ENCODE measurements around the gene EXOC4. TPM values are rescaled to one million over a fixed set of nuclear protein-coding genes. Genes with fewer than 3 reads are reported as not detected.

The EXOC4 gene
- total and polyA plus RNA-seq, 12 donors = 7.5 to 41.7 (median 34.6) TPM

DNA sequence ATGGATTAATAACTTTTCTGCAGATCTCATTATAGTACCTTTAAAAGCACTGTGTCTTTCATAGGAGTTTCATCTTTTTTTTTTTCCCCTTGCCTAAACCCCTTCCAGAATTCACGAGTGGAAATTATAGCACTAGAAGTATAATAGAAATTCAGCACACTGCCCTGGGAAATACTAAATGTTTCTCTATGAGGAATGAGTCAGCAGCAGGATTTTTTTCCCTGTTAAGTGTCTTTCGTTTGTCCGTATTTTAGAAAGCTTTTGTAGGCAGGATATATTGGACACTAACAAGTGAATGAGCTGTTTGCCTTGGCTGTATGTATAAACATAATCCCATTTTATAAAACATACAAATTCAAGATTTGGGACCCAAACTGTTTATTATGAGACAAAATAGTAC lies 105.8 kb downstream of the EXOC4 start:
- Histone ChIP-seq H3K9me3 (peaks cover 0 to 9% (median under 1%) of the 10 kb centered on the region in 11 donors), H3K4me3 (no peak overlapping the region), H3K36me3 (peaks cover 0 to 16% (median 0%) of the 10 kb centered on the region in 9 donors), H3K4me1 (peaks cover 0 to 10% (median 0%) of the 10 kb centered on the region in 9 donors), H3K27ac (no peak overlapping the region), H3K27me3 (no peaks in the 10 kb centered on the region)
- 64 to 80% methylated on average over 3 of the region's 3 CpGs for WGBS, 2 donors
- ATAC-seq = no peak
- intact Hi-C loops (cut with DNase I) = no loop called here
- TF ChIP-seq, protein P1, sequence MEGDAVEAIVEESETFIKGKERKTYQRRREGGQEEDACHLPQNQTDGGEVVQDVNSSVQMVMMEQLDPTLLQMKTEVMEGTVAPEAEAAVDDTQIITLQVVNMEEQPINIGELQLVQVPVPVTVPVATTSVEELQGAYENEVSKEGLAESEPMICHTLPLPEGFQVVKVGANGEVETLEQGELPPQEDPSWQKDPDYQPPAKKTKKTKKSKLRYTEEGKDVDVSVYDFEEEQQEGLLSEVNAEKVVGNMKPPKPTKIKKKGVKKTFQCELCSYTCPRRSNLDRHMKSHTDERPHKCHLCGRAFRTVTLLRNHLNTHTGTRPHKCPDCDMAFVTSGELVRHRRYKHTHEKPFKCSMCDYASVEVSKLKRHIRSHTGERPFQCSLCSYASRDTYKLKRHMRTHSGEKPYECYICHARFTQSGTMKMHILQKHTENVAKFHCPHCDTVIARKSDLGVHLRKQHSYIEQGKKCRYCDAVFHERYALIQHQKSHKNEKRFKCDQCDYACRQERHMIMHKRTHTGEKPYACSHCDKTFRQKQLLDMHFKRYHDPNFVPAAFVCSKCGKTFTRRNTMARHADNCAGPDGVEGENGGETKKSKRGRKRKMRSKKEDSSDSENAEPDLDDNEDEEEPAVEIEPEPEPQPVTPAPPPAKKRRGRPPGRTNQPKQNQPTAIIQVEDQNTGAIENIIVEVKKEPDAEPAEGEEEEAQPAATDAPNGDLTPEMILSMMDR (IDR thresholded peaks at IDR 0.05) = no peak
- no peak for DNase-seq

DNA sequence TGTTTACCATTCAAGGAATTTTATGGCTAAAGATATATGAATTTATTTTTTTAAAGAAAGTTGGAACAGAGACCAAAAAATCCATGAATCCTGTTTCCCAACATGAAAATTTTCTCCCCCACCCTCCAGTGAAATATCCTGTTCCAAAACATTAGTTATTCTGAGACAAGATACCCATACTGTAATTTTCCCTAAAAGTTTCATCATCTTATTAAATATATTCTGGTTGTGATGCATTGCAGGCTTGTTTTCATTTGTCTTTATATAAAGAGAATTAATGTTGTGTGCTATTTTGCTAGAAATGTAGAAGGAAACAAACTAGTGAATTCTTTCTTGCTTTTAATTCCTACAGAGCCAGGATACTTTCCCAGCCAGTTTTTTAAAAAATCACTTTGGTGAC lies 106.6 kb downstream of the EXOC4 start:
- intact Hi-C loops (cut with DNase I) = no loop called here
- no peak for ATAC-seq

DNA sequence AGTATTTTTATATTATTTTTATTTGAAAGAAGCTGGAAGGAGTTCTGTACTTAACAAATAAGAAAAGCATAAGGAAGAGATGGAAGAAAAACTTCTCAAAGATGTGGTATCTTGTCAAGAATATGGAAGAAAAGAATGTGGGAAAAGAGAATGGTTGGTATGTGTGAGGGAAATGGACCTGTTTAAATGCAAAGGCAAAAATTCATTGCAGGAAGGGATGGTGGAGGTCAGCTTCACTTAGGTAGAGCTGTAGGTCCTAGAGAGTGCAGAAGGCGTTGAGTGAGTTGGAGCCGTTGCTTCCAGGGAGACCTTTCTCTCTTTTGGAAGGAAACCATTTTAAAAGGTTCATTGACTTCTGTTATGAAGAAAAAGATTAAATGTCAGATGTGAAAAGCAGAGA lies 107.3 kb downstream of the EXOC4 start:
- TF ChIP-seq, protein P1 (IDR thresholded peaks at IDR 0.05) = no peak
- Histone ChIP-seq H3K36me3 (peaks cover 0 to 16% (median 0%) of the 10 kb centered on the region in 9 donors), H3K27ac (no peak overlapping the region), H3K9me3 (peaks cover 0 to 5% (median 0%) of the 10 kb centered on the region in 11 donors), H3K4me3 (no peak overlapping the region), H3K27me3 (no peaks in the 10 kb centered on the region), H3K4me1 (peaks cover 6 to 18% (median 8%) of the 10 kb centered on the region in 9 donors)
- intact Hi-C loops (cut with DNase I) = no loop called here
- ATAC-seq = no peak
- 97 to 99% methylated on average over 2 of the region's 2 CpGs for WGBS, 2 donors
- DNase-seq = no peak

More for the DNA sequence above, 106.6 kb downstream of the EXOC4 start:
- no peak overlapping the region for H3K27ac ChIP-seq
- DNase-seq = no peak
- TF ChIP-seq, protein P1 (IDR thresholded peaks at IDR 0.05) = no peak
- H3K9me3 ChIP-seq = peaks cover 0 to 5% (median 0%) of the 10 kb centered on the region in 11 donors
- H3K27me3 ChIP-seq = no peaks in the 10 kb centered on the region
- H3K36me3 ChIP-seq = peaks cover 0 to 16% (median 0%) of the 10 kb centered on the region in 9 donors
- H3K4me3 ChIP-seq = no peak overlapping the region
- peaks cover 0 to 10% (median under 1%) of the 10 kb centered on the region in 9 donors for H3K4me1 ChIP-seq

DNA sequence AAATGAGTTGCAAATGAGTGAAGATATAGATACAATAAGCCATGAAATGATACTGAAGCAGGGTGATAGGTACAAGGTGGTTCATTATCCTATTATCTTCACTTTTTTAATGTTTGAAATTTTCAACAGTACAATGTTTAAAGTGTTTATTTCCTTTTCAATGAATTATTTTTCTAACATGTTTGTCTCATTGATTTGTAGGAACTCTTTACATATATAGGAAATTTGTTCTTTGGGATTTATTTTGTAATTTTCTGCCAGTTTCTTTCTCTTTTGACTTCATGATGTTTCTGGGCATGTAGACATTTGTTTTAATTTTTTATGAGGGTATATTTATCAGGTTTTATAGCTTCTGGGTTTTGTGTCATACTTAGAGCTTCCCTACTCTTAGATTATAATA lies 108.9 kb downstream of the EXOC4 start:
- Histone ChIP-seq H3K27ac (no peak overlapping the region), H3K9me3 (peaks cover 0 to 5% (median 0%) of the 10 kb centered on the region in 11 donors), H3K4me1 (peaks cover 14 to 32% (median 22%) of the 10 kb centered on the region in 9 donors), H3K27me3 (no peaks in the 10 kb centered on the region), H3K4me3 (no peak overlapping the region), H3K36me3 (peaks cover 0 to 9% (median 0%) of the 10 kb centered on the region in 9 donors)
- no peak for ATAC-seq
- no peak for DNase-seq
- TF ChIP-seq, protein P1 (IDR thresholded peaks at IDR 0.05) = no peak
- intact Hi-C loops (cut with DNase I) = no loop called here

All from heart right ventricle (tissue), 16 donors.